Progenitor cell of endocrine pancreas (in vitro differentiated cells): ENCODE results near the gene CXCL8. TPM values are rescaled to one million over a fixed set of nuclear protein-coding genes. Genes with fewer than 3 reads are reported as not detected.

Experiments used
- DNase-seq: peaks from one replicate; pipeline ENCODE4 v3.0.0; 2021; ENCODE audit warnings: low spot score; ENCODE audit not compliant: unreplicated experiment
- H3K27ac Mint-ChIP-seq: 2 replicates; pipeline ENCODE4 v1.8.0; 2021; ENCODE audit warnings: mild to moderate bottlenecking, moderate library complexity, mixed read lengths
- H3K27me3 Mint-ChIP-seq: 2 replicates; pipeline ENCODE4 v1.8.0; 2021; ENCODE audit warnings: mixed read lengths
- H3K36me3 Mint-ChIP-seq: 2 replicates; pipeline ENCODE4 v1.8.0; 2022; ENCODE audit warnings: mixed read lengths; ENCODE audit not compliant: insufficient read depth
- H3K4me1 Mint-ChIP-seq: 2 replicates; pipeline ENCODE4 v1.8.0; 2021; ENCODE audit warnings: low read depth, mixed read lengths
- H3K4me3 Mint-ChIP-seq: 2 replicates; pipeline ENCODE4 v1.8.0; 2021; ENCODE audit warnings: low read depth, mild to moderate bottlenecking, moderate library complexity, mixed read lengths
- H3K9me3 Mint-ChIP-seq: 2 replicates; pipeline ENCODE4 v1.8.0; 2021; ENCODE audit warnings: low read depth, mixed read lengths
- total RNA-seq: library from RNA; stranded (reverse); gene quantifications from 2 replicates; pipeline ENCODE4 v1.2.1, GENCODE V29; 2021
- TF ChIP-seq, protein P1 (sequence below): fragments of 200-600 bp; sonication (generic); IDR thresholded peaks from one replicate; pipeline ENCODE4 v1.5.0; 2021; ENCODE audit warnings: antibody characterized with exemption, mild to moderate bottlenecking; ENCODE audit not compliant: unreplicated experiment

Gene CXCL8
- total RNA-seq, 1 donor from 2014 or later = 0.84 TPM

DNA sequence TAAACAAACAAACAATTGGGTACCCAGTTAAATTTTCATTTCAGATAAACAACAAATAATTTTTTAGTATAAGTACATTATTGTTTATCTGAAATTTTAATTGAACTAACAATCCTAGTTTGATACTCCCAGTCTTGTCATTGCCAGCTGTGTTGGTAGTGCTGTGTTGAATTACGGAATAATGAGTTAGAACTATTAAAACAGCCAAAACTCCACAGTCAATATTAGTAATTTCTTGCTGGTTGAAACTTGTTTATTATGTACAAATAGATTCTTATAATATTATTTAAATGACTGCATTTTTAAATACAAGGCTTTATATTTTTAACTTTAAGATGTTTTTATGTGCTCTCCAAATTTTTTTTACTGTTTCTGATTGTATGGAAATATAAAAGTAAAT is 2.9 kb downstream of the CXCL8 start:
- Mint-ChIP-seq H3K36me3 (peaks cover 1% of the 10 kb centered on the region), H3K27me3 (no peaks in the 10 kb centered on the region), H3K4me3 (no peak overlapping the region), H3K9me3 (peaks cover 9% of the 10 kb centered on the region), H3K4me1 (no peaks in the 10 kb centered on the region), H3K27ac (no peak overlapping the region)
- DNase-seq = no peak
- TF ChIP-seq, protein P1, sequence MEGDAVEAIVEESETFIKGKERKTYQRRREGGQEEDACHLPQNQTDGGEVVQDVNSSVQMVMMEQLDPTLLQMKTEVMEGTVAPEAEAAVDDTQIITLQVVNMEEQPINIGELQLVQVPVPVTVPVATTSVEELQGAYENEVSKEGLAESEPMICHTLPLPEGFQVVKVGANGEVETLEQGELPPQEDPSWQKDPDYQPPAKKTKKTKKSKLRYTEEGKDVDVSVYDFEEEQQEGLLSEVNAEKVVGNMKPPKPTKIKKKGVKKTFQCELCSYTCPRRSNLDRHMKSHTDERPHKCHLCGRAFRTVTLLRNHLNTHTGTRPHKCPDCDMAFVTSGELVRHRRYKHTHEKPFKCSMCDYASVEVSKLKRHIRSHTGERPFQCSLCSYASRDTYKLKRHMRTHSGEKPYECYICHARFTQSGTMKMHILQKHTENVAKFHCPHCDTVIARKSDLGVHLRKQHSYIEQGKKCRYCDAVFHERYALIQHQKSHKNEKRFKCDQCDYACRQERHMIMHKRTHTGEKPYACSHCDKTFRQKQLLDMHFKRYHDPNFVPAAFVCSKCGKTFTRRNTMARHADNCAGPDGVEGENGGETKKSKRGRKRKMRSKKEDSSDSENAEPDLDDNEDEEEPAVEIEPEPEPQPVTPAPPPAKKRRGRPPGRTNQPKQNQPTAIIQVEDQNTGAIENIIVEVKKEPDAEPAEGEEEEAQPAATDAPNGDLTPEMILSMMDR = no peak

DNA sequence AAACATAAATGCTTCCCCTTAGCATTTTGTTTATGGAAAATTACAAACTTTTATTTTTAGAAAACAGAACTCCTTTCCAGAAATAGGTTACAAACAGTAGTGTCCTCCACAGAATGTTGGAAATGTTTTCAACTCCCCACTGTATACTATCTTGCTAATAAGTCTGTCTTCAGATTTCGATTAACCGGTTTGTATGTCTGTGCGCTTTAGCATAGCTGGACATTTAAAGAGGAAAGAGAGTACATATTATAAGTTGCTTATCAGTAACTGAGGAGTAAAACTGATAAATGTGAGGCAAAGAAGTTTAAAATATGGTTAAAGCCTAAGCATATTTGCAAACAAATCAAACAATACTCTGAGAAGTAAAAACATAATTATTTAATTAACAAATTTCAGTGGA is 3.4 kb downstream of the CXCL8 start:
- H3K4me3 Mint-ChIP-seq = no peak overlapping the region
- no peaks in the 10 kb centered on the region for H3K4me1 Mint-ChIP-seq
- H3K27ac Mint-ChIP-seq = no peak overlapping the region
- TF ChIP-seq, protein P1 = no peak
- H3K27me3 Mint-ChIP-seq = no peaks in the 10 kb centered on the region
- no peak for DNase-seq
- peaks cover 1% of the 10 kb centered on the region for H3K36me3 Mint-ChIP-seq
- peaks cover 9% of the 10 kb centered on the region for H3K9me3 Mint-ChIP-seq

DNA sequence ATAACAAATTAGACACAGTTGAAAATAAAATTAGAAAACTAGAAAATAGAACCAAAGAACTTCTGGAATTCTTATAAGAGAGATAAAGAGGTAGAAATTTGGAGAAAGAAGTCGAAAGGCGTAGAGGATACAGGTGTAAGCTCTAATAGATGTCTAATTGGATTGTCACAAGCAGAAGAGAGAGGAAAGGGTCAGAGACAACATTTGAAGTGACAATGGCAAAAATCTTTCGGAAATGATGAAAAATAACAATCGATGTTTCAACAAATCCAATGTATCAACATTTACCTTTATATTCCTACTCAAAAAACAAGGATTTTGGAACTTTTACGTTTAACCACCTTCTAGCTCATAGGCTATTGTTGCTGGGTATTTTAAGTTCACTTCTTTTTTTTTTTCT is 3.8 kb downstream of the CXCL8 start:
- Mint-ChIP-seq H3K4me3 (no peak overlapping the region), H3K4me1 (no peaks in the 10 kb centered on the region), H3K27ac (no peak overlapping the region), H3K9me3 (peaks cover 9% of the 10 kb centered on the region), H3K27me3 (no peaks in the 10 kb centered on the region), H3K36me3 (peaks cover 1% of the 10 kb centered on the region)
- TF ChIP-seq, protein P1 = no peak
- DNase-seq = no peak

DNA sequence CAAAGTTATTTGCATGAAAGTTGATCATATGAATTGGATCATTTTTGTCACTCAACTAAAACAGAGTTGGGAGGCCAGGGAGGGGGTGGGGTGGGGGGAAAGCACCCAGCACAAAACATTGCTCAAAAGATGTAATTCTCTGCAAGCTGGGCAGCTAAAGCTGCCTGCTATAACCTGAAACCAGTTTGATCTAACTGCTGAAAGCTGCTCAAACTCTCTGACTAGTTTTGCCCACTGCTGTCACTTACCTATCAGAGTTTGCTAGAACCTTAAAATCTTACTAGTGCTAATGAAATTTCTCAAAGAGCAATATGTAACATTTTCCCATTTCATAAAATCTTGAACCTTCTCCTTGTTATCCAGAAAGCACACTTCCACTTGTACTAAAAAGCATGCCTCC is 10.4 kb downstream of the CXCL8 start:
- peaks cover 1% of the 10 kb centered on the region for H3K4me1 Mint-ChIP-seq
- no peaks in the 10 kb centered on the region for H3K36me3 Mint-ChIP-seq
- peaks cover 3% of the 10 kb centered on the region for H3K27me3 Mint-ChIP-seq
- H3K4me3 Mint-ChIP-seq = no peak overlapping the region
- no peaks in the 10 kb centered on the region for H3K9me3 Mint-ChIP-seq
- no peak for DNase-seq
- TF ChIP-seq, protein P1 = no peak
- no peak overlapping the region for H3K27ac Mint-ChIP-seq

DNA sequence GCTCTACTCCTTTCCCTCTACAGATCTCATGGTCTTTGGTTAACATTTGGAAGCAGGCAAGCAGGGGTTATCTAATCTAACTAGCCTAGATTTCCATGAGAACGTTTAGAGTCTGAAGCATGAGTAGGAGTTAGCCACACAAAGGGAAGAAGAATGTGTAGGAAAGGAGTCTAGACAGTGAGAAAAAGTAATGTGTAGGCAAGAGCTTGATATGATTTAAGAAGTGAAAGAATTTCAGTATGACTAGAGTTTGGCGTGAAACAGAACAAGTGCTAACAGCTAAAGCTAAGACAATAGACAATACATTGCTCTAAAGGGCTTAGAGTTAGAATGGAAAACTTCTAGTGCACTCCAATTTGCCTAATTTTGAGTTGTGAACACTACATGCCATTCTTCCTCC is 10.8 kb downstream of the CXCL8 start:
- no peak for DNase-seq
- Mint-ChIP-seq H3K9me3 (no peaks in the 10 kb centered on the region), H3K36me3 (no peaks in the 10 kb centered on the region), H3K4me1 (peaks cover 1% of the 10 kb centered on the region), H3K27ac (no peak overlapping the region), H3K4me3 (no peak overlapping the region), H3K27me3 (peaks cover 3% of the 10 kb centered on the region)
- TF ChIP-seq, protein P1 = no peak
